ENCODE results near the gene CCDC171.

DNA sequence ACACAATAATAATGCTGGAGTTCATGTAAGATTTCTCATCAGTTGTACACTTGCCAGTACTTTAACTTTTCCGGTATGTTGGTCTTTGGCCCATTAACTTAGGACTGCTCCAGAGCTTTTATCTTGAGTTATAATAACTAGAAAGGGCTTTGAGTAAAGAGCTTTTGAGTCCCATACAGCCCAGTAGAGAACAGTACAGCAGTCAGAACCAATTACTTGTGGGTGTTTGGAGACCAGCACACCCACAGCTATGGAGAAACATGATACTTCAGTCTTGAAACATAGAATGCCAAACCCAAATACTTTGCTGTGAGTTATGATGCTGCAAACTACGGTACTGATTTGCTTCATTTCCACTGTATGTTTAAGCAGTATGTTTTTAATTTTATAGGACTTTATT is 374.3 kb downstream of the CCDC171 start:
- TF ChIP-seq, protein P1, sequence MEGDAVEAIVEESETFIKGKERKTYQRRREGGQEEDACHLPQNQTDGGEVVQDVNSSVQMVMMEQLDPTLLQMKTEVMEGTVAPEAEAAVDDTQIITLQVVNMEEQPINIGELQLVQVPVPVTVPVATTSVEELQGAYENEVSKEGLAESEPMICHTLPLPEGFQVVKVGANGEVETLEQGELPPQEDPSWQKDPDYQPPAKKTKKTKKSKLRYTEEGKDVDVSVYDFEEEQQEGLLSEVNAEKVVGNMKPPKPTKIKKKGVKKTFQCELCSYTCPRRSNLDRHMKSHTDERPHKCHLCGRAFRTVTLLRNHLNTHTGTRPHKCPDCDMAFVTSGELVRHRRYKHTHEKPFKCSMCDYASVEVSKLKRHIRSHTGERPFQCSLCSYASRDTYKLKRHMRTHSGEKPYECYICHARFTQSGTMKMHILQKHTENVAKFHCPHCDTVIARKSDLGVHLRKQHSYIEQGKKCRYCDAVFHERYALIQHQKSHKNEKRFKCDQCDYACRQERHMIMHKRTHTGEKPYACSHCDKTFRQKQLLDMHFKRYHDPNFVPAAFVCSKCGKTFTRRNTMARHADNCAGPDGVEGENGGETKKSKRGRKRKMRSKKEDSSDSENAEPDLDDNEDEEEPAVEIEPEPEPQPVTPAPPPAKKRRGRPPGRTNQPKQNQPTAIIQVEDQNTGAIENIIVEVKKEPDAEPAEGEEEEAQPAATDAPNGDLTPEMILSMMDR (IDR thresholded peaks at IDR 0.05; ENCODE audit: low read depth, low read length): no peak
- TF ChIP-seq EZH2phosphoT487 (IDR thresholded peaks at IDR 0.05; ENCODE audit: low read depth): no peak
